Tibial nerve (tissue), 4 donors: ENCODE data around the gene PIN1. TPM values are rescaled to one million over a fixed set of nuclear protein-coding genes. Genes with fewer than 3 reads are reported as not detected.

Experiments used
- DNase-seq, 2 donors: peaks; one replicate each; pipeline ENCODE4 v3.0.0-alpha.2; 2019; ENCODE audit warnings: low spot score in 2 of 2
- H3K27ac ChIP-seq, 4 donors: fragments of 200-600 bp; sonication (generic) in 3 of 4; one replicate each; pipeline ENCODE4 v1.5.1; 2017 to 2019; ENCODE audit warnings: mild to moderate bottlenecking in 1 of 4
- H3K27me3 ChIP-seq, 2 donors: fragments of 200-600 bp; sonication (generic) in 1 of 2; one replicate each; pipeline versions ENCODE4 v1.5.1 to v1.6.0; 2017 to 2019
- H3K36me3 ChIP-seq, 3 donors: fragments of 200-600 bp; sonication (generic); one replicate each; pipeline ENCODE4 v1.5.1; 2018 to 2019
- H3K4me1 ChIP-seq, 4 donors: fragments of 200-600 bp; sonication (generic) in 3 of 4; one replicate each; pipeline ENCODE4 v1.5.1; 2017 to 2019
- H3K4me3 ChIP-seq, 4 donors: fragments of 200-600 bp; sonication (generic) in 3 of 4; one replicate each; pipeline ENCODE4 v1.5.1; 2017 to 2019; ENCODE audit warnings: mild to moderate bottlenecking in 1 of 4, moderate library complexity in 1 of 4
- H3K9me3 ChIP-seq, 4 donors: fragments of 200-600 bp; sonication (generic) in 3 of 4; one replicate each; pipeline ENCODE4 v1.5.1; 2017 to 2019
- CTCF ChIP-seq, 5 experiments: fragments of 200-600 bp in 3 of 5; fragments of 450-650 bp in 2 of 5; sonication (generic) in 3 of 5; IDR thresholded peaks; one replicate each; pipeline ENCODE4 v1.5.1; 2016 to 2019; ENCODE audit warnings: antibody characterized with exemption in 5 of 5, mild to moderate bottlenecking in 3 of 5, moderate library complexity in 2 of 5
- EP300 ChIP-seq, 2 donors: sonication (generic); formaldehyde crosslinking; IDR thresholded peaks; one replicate each; pipeline ENCODE4 v1.6.1; 2017; ENCODE audit warnings: antibody characterized with exemption in 2 of 2, mild to moderate bottlenecking in 1 of 2
- POLR2A ChIP-seq, 2 donors: fragments of 450-650 bp; IDR thresholded peaks; one replicate each; pipeline ENCODE4 v1.6.1; 2017; ENCODE audit warnings: antibody characterized with exemption in 2 of 2, mild to moderate bottlenecking in 2 of 2, moderate library complexity in 2 of 2
- WGBS, 2 donors: methylation state at CpG; one replicate each; pipeline ENCODE4 v1.1.5; 2018; 5-methylcytosine and 5-hydroxymethylcytosine counted together
- total RNA-seq, 4 donors: library from RNA; depleted of rRNA; stranded (reverse); fragments of >200 nt; gene quantifications; one replicate each; pipeline ENCODE4 v1.1.0, GENCODE V29; 2016

Gene PIN1
- total RNA-seq, 4 donors from 2014 or later: 90.6 to 124 (median 103) TPM

- peaks cover 0 to 5% (median 0%) of the 10 kb centered on the region in 4 donors for H3K9me3 ChIP-seq
- H3K27me3 ChIP-seq: no peaks in the 10 kb centered on the region
- no peak overlapping the region for H3K27ac ChIP-seq
- H3K4me3 ChIP-seq: no peak overlapping the region
- H3K4me1 ChIP-seq: no peaks in the 10 kb centered on the region
- DNase-seq: no peak
- TF ChIP-seq CTCF (IDR thresholded peaks at IDR 0.05): no peak
- TF ChIP-seq POLR2A (IDR thresholded peaks at IDR 0.05): no peak
- TF ChIP-seq EP300 (IDR thresholded peaks at IDR 0.05): no peak
- no peaks in the 10 kb centered on the region for H3K36me3 ChIP-seq
- 88 to 92% methylated on average over 9 of the region's 9 CpGs for WGBS, 2 donors
Measured at GRCh38 chr19:9881720-9882119, 46.6 kb downstream of the PIN1 start.

- no peaks in the 10 kb centered on the region for H3K9me3 ChIP-seq
- DNase-seq: no peak
- TF ChIP-seq CTCF (IDR thresholded peaks at IDR 0.05): no peak
- no peak for TF ChIP-seq POLR2A (IDR thresholded peaks at IDR 0.05)
- no peak for TF ChIP-seq EP300 (IDR thresholded peaks at IDR 0.05)
- no peak overlapping the region for H3K27ac ChIP-seq
- no peak overlapping the region for H3K4me3 ChIP-seq
- no peaks in the 10 kb centered on the region for H3K27me3 ChIP-seq
- 54 to 65% methylated on average over 7 to 10 of the region's 10 CpGs for WGBS, 2 donors
- no peaks in the 10 kb centered on the region for H3K4me1 ChIP-seq
- no peaks in the 10 kb centered on the region for H3K36me3 ChIP-seq
Measured at GRCh38 chr19:9883231-9883758, 48.2 kb downstream of the PIN1 start.

- Histone ChIP-seq H3K27ac (no peak overlapping the region), H3K4me3 (no peak overlapping the region), H3K27me3 (no peaks in the 10 kb centered on the region), H3K9me3 (no peaks in the 10 kb centered on the region), H3K4me1 (no peaks in the 10 kb centered on the region), H3K36me3 (no peaks in the 10 kb centered on the region)
- 82 to 86% methylated on average over 12 of the region's 12 CpGs for WGBS, 2 donors
- DNase-seq: no peak
- no peak for TF ChIP-seq EP300 (IDR thresholded peaks at IDR 0.05)
- TF ChIP-seq CTCF (IDR thresholded peaks at IDR 0.05): no peak
- no peak for TF ChIP-seq POLR2A (IDR thresholded peaks at IDR 0.05)
Measured at GRCh38 chr19:9883764-9884163, 48.6 kb downstream of the PIN1 start.

GRCh38 chr19:9885077-9885552 is 50.0 kb downstream of the PIN1 start:
- 29 to 40% methylated on average over 6 to 8 of the region's 8 CpGs for WGBS, 2 donors
- Histone ChIP-seq H3K36me3 (no peaks in the 10 kb centered on the region), H3K4me3 (no peak overlapping the region), H3K27me3 (no peaks in the 10 kb centered on the region), H3K4me1 (no peaks in the 10 kb centered on the region), H3K9me3 (no peaks in the 10 kb centered on the region), H3K27ac (no peak overlapping the region)
- DNase-seq: no peak
- no peak for TF ChIP-seq EP300 (IDR thresholded peaks at IDR 0.05)
- TF ChIP-seq CTCF (IDR thresholded peaks at IDR 0.05): peak in 1 of 5 experiments; percentile 16
- no peak for TF ChIP-seq POLR2A (IDR thresholded peaks at IDR 0.05)

- no peak for DNase-seq
- Histone ChIP-seq H3K27me3 (no peaks in the 10 kb centered on the region), H3K9me3 (no peaks in the 10 kb centered on the region), H3K4me3 (no peak overlapping the region), H3K27ac (no peak overlapping the region), H3K36me3 (no peaks in the 10 kb centered on the region), H3K4me1 (no peaks in the 10 kb centered on the region)
- 71 to 81% methylated on average over 6 of the region's 6 CpGs for WGBS, 2 donors
- TF ChIP-seq CTCF (IDR thresholded peaks at IDR 0.05): no peak
- no peak for TF ChIP-seq EP300 (IDR thresholded peaks at IDR 0.05)
- no peak for TF ChIP-seq POLR2A (IDR thresholded peaks at IDR 0.05)
Measured at GRCh38 chr19:9891609-9892373, 56.7 kb downstream of the PIN1 start.
